ENCODE data around the gene PYGO2. TPM values are rescaled to one million over a fixed set of nuclear protein-coding genes. Genes with fewer than 3 reads are reported as not detected.
A peak's percentile ranks its signal among the peaks of the same experiment; 100 is the strongest.
"Not testable (repeated sequence)": the region's sequence is repeated elsewhere in the genome, so short reads cannot be mapped to it uniquely, and the experiment has no call there.

The PYGO2 gene
- total and polyA plus RNA-seq, 2 experiments from 2014 or later, result 45.3 to 45.6 TPM

- H3K4me1 ChIP-seq (ENCODE audit: low read depth), result peaks cover 10% of the 10 kb centered on the region
- peak overlapping the region; percentile 85 for H3K27ac ChIP-seq
- H3K27me3 ChIP-seq, result no peaks in the 10 kb centered on the region
- no peaks in the 10 kb centered on the region for H3K36me3 ChIP-seq
- peak; percentile 75 to 84 for DNase-seq (ENCODE audit: low read depth in 1 of 2, low spot score in 1 of 2)
- peak; percentile 94 for TF ChIP-seq CTCF (IDR thresholded peaks at IDR 0.05; ENCODE audit: low read depth, low read length)
- peak overlapping the region; percentile 75 for H3K4me3 ChIP-seq
- H3K9me3 ChIP-seq (ENCODE audit: low read depth), result no peaks in the 10 kb centered on the region
These were observed 37.4 kb upstream of the PYGO2 start for GRCh38 chr1:154998818-154999570.

- no peak for DNase-seq (ENCODE audit: low read depth in 1 of 2, low spot score in 1 of 2)
- H3K9me3 ChIP-seq (ENCODE audit: low read depth), result no peaks in the 10 kb centered on the region
- H3K27ac ChIP-seq, result peak overlapping the region; percentile 85
- H3K27me3 ChIP-seq, result no peaks in the 10 kb centered on the region
- peaks cover 10% of the 10 kb centered on the region for H3K4me1 ChIP-seq (ENCODE audit: low read depth)
- TF ChIP-seq CTCF (IDR thresholded peaks at IDR 0.05; ENCODE audit: low read depth, low read length), result peak; percentile 10
- H3K4me3 ChIP-seq, result no peak overlapping the region
- H3K36me3 ChIP-seq, result no peaks in the 10 kb centered on the region
These were observed 36.7 kb upstream of the PYGO2 start for GRCh38 chr1:154998201-154998780.

- no peak for DNase-seq (ENCODE audit: low read depth in 1 of 2, low spot score in 1 of 2)
- no peak for TF ChIP-seq CTCF (IDR thresholded peaks at IDR 0.05; ENCODE audit: low read depth, low read length)
These were observed 35.6 kb upstream of the PYGO2 start for GRCh38 chr1:154996966-154997701.

GRCh38 chr1:154995301-154995983 lies 33.9 kb upstream of the PYGO2 start:
- DNase-seq (ENCODE audit: low read depth in 1 of 2, low spot score in 1 of 2), result peak; percentile 61 to 89
- peak; percentile 58 for TF ChIP-seq CTCF (IDR thresholded peaks at IDR 0.05; ENCODE audit: low read depth, low read length)
- H3K36me3 ChIP-seq; H3K9me3 ChIP-seq (ENCODE audit: low read depth); H3K4me3 ChIP-seq; H3K4me1 ChIP-seq (ENCODE audit: low read depth); H3K27me3 ChIP-seq; H3K27ac ChIP-seq: not testable (repeated sequence)

More at GRCh38 chr1:154996966-154997701, 35.6 kb upstream of the PYGO2 start:
- Histone ChIP-seq H3K27ac (no peak overlapping the region), H3K9me3 (ENCODE audit: low read depth) (no peaks in the 10 kb centered on the region), H3K4me1 (ENCODE audit: low read depth) (peaks cover 10% of the 10 kb centered on the region), H3K36me3 (no peaks in the 10 kb centered on the region), H3K4me3 (no peak overlapping the region), H3K27me3 (no peaks in the 10 kb centered on the region)

- H3K9me3 ChIP-seq (ENCODE audit: low read depth), result no peaks in the 10 kb centered on the region
- no peak for TF ChIP-seq CTCF (IDR thresholded peaks at IDR 0.05; ENCODE audit: low read depth, low read length)
- DNase-seq (ENCODE audit: low read depth in 1 of 2, low spot score in 1 of 2), result no peak
- no peaks in the 10 kb centered on the region for H3K27me3 ChIP-seq
- H3K4me3 ChIP-seq, result no peak overlapping the region
- H3K27ac ChIP-seq, result no peak overlapping the region
- peaks cover 4% of the 10 kb centered on the region for H3K36me3 ChIP-seq
- H3K4me1 ChIP-seq (ENCODE audit: low read depth), result peaks cover 10% of the 10 kb centered on the region
These were observed 33.0 kb upstream of the PYGO2 start for GRCh38 chr1:154994591-154994990.

All from cardiac muscle cell (in vitro differentiated cells and primary cell).